ENCODE measurements around the gene IPO13.

Gene IPO13

GRCh38 chr1:43996733-43997115, 50.0 kb downstream of the IPO13 start:
- Histone ChIP-seq H3K27ac (ENCODE audit: insufficient read depth, low read depth, low read length, poor library complexity, severe bottlenecking) (peak overlapping the region; percentile 67), H3K36me3 (ENCODE audit: control insufficient read depth, insufficient read depth, low read length) (peaks cover 11% of the 10 kb centered on the region), H3K27me3 (ENCODE audit: control insufficient read depth, insufficient read depth, low read length, poor library complexity, severe bottlenecking) (peaks cover 5% of the 10 kb centered on the region), H3K4me3 (ENCODE audit: insufficient read depth, low read depth, low read length) (no peak overlapping the region), H3K9me3 (ENCODE audit: control insufficient read depth, low read length) (no peaks in the 10 kb centered on the region), H3K4me1 (ENCODE audit: control insufficient read depth, insufficient read depth, low read length) (peaks cover 17% of the 10 kb centered on the region)
- 87 to 89% methylated on average over 6 of the region's 6 CpGs for WGBS, 2 experiments

GRCh38 chr1:43997295-43997999, 50.7 kb downstream of the IPO13 start:
- Histone ChIP-seq H3K27ac (ENCODE audit: insufficient read depth, low read depth, low read length, poor library complexity, severe bottlenecking) (no peak overlapping the region), H3K4me3 (ENCODE audit: insufficient read depth, low read depth, low read length) (no peak overlapping the region), H3K9me3 (ENCODE audit: control insufficient read depth, low read length) (no peaks in the 10 kb centered on the region), H3K27me3 (ENCODE audit: control insufficient read depth, insufficient read depth, low read length, poor library complexity, severe bottlenecking) (peaks cover 2% of the 10 kb centered on the region), H3K4me1 (ENCODE audit: control insufficient read depth, insufficient read depth, low read length) (peaks cover 17% of the 10 kb centered on the region), H3K36me3 (ENCODE audit: control insufficient read depth, insufficient read depth, low read length) (peaks cover 11% of the 10 kb centered on the region)
- 92 to 93% methylated on average over 22 of the region's 22 CpGs for WGBS, 2 experiments

- H3K4me1 ChIP-seq (ENCODE audit: control insufficient read depth, insufficient read depth, low read length): peaks cover 17% of the 10 kb centered on the region
- H3K36me3 ChIP-seq (ENCODE audit: control insufficient read depth, insufficient read depth, low read length): peaks cover 11% of the 10 kb centered on the region
- whole genome bisulfite sequencing, 2 experiments: 93 to 95% methylated on average over 11 of the region's 11 CpGs
- H3K9me3 ChIP-seq (ENCODE audit: control insufficient read depth, low read length): no peaks in the 10 kb centered on the region
- no peak overlapping the region for H3K27ac ChIP-seq (ENCODE audit: insufficient read depth, low read depth, low read length, poor library complexity, severe bottlenecking)
- H3K4me3 ChIP-seq (ENCODE audit: insufficient read depth, low read depth, low read length): no peak overlapping the region
- no peaks in the 10 kb centered on the region for H3K27me3 ChIP-seq (ENCODE audit: control insufficient read depth, insufficient read depth, low read length, poor library complexity, severe bottlenecking)
Measured at GRCh38 chr1:43998000-43998378, 51.2 kb downstream of the IPO13 start.

DNA sequence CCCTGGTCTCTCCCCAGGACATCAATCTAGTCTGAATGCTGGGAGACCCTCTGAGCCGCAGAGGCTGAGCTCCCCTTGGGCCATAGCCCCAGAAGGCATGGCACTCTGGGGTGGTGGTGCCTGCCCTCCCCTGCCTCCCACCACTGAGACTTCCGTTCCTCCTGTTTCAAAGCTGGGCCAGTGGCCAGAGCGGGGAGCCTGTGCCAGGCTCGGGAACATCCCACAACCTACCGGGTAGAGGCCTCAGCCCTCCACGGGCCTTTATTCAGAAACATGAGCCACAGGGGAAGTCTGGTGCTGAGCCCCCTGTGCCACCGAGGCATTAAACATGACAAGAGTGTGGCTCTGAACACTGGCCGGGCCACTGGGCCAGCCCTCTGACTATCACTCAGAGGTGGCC, 52.7 kb downstream of the IPO13 start:
- H3K4me1 ChIP-seq (ENCODE audit: control insufficient read depth, insufficient read depth, low read length): peaks cover 17% of the 10 kb centered on the region
- H3K27ac ChIP-seq (ENCODE audit: insufficient read depth, low read depth, low read length, poor library complexity, severe bottlenecking): no peak overlapping the region
- H3K9me3 ChIP-seq (ENCODE audit: control insufficient read depth, low read length): no peaks in the 10 kb centered on the region
- peaks cover 11% of the 10 kb centered on the region for H3K36me3 ChIP-seq (ENCODE audit: control insufficient read depth, insufficient read depth, low read length)
- no peaks in the 10 kb centered on the region for H3K27me3 ChIP-seq (ENCODE audit: control insufficient read depth, insufficient read depth, low read length, poor library complexity, severe bottlenecking)
- H3K4me3 ChIP-seq (ENCODE audit: insufficient read depth, low read depth, low read length): no peak overlapping the region
- WGBS, 2 experiments: 94 to 95% methylated on average over 8 of the region's 8 CpGs

GRCh38 chr1:44000122-44000665, 53.4 kb downstream of the IPO13 start:
- no peaks in the 10 kb centered on the region for H3K27me3 ChIP-seq (ENCODE audit: control insufficient read depth, insufficient read depth, low read length, poor library complexity, severe bottlenecking)
- no peak overlapping the region for H3K4me3 ChIP-seq (ENCODE audit: insufficient read depth, low read depth, low read length)
- peaks cover 17% of the 10 kb centered on the region for H3K4me1 ChIP-seq (ENCODE audit: control insufficient read depth, insufficient read depth, low read length)
- H3K27ac ChIP-seq (ENCODE audit: insufficient read depth, low read depth, low read length, poor library complexity, severe bottlenecking): no peak overlapping the region
- WGBS, 2 experiments: 91% methylated on average over 8 of the region's 8 CpGs
- no peaks in the 10 kb centered on the region for H3K9me3 ChIP-seq (ENCODE audit: control insufficient read depth, low read length)
- peaks cover 11% of the 10 kb centered on the region for H3K36me3 ChIP-seq (ENCODE audit: control insufficient read depth, insufficient read depth, low read length)

GRCh38 chr1:44002165-44002564, 55.4 kb downstream of the IPO13 start:
- Histone ChIP-seq H3K4me3 (ENCODE audit: insufficient read depth, low read depth, low read length) (no peak overlapping the region), H3K36me3 (ENCODE audit: control insufficient read depth, insufficient read depth, low read length) (peaks cover 11% of the 10 kb centered on the region), H3K27me3 (ENCODE audit: control insufficient read depth, insufficient read depth, low read length, poor library complexity, severe bottlenecking) (no peaks in the 10 kb centered on the region), H3K9me3 (ENCODE audit: control insufficient read depth, low read length) (no peaks in the 10 kb centered on the region), H3K4me1 (ENCODE audit: control insufficient read depth, insufficient read depth, low read length) (peaks cover 4% of the 10 kb centered on the region), H3K27ac (ENCODE audit: insufficient read depth, low read depth, low read length, poor library complexity, severe bottlenecking) (no peak overlapping the region)
- 93 to 94% methylated on average over 8 of the region's 8 CpGs for WGBS, 2 experiments

DNA sequence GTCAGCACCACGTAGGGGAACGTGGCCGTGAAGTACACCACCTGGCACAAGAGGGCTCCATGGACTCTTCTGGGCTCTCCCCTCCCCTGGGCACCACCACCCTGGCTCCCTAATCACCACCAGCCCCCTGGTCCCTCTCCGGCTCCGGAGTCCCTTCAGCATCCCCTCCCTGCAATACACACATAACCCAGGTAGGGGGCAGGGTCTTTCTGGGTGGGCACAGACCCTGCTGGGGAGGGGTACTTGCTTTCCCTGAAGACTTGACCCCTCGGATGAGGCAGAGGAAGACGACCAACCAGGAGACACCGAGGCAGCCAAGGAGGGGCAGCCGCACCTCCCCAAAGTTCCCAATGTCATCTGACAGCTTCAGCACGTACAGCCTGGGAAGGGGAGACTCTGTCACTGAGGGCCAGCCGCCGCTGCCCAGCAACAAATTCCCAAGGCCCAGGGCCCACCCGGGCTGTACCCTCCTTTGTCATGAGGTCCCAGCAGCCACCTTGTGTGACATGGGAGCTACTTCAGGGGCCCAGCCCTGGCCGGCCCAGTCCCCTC, 55.9 kb downstream of the IPO13 start:
- 90% methylated on average over 14 of the region's 14 CpGs for WGBS, 2 experiments
- Histone ChIP-seq H3K9me3 (ENCODE audit: control insufficient read depth, low read length) (no peaks in the 10 kb centered on the region), H3K27ac (ENCODE audit: insufficient read depth, low read depth, low read length, poor library complexity, severe bottlenecking) (no peak overlapping the region)

DNA sequence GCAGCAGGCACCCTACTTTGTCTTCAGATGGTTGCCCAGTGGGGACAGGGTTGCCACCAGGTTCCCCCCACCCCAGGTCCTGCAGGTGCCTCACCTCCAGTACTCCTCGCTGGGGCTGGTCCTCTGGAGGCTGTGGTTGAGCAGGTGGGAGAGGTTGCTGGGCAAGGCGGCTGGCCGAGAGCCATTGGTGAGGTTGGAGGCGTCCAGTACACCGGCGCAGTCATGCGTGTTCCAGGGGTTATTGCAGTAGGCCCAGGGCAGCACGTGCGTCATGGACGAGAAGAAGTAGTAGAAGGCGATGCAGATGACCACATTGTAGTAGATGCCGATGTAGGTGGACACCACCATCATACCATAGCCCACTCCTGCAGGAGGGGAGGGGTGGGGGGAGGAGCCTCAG, 61.5 kb downstream of the IPO13 start:
- no peaks in the 10 kb centered on the region for H3K9me3 ChIP-seq (ENCODE audit: control insufficient read depth, low read length)
- no peaks in the 10 kb centered on the region for H3K27me3 ChIP-seq (ENCODE audit: control insufficient read depth, insufficient read depth, low read length, poor library complexity, severe bottlenecking)
- WGBS, 2 experiments: 96 to 98% methylated on average over 11 to 12 of the region's 12 CpGs
- H3K27ac ChIP-seq (ENCODE audit: insufficient read depth, low read depth, low read length, poor library complexity, severe bottlenecking): no peak overlapping the region
- no peaks in the 10 kb centered on the region for H3K4me1 ChIP-seq (ENCODE audit: control insufficient read depth, insufficient read depth, low read length)
- H3K4me3 ChIP-seq (ENCODE audit: insufficient read depth, low read depth, low read length): no peak overlapping the region
- H3K36me3 ChIP-seq (ENCODE audit: control insufficient read depth, insufficient read depth, low read length): no peaks in the 10 kb centered on the region

More for the DNA sequence above, 55.9 kb downstream of the IPO13 start:
- no peaks in the 10 kb centered on the region for H3K4me1 ChIP-seq (ENCODE audit: control insufficient read depth, insufficient read depth, low read length)
- H3K4me3 ChIP-seq (ENCODE audit: insufficient read depth, low read depth, low read length): no peak overlapping the region
- H3K27me3 ChIP-seq (ENCODE audit: control insufficient read depth, insufficient read depth, low read length, poor library complexity, severe bottlenecking): no peaks in the 10 kb centered on the region
- H3K36me3 ChIP-seq (ENCODE audit: control insufficient read depth, insufficient read depth, low read length): peaks cover 11% of the 10 kb centered on the region

DNA sequence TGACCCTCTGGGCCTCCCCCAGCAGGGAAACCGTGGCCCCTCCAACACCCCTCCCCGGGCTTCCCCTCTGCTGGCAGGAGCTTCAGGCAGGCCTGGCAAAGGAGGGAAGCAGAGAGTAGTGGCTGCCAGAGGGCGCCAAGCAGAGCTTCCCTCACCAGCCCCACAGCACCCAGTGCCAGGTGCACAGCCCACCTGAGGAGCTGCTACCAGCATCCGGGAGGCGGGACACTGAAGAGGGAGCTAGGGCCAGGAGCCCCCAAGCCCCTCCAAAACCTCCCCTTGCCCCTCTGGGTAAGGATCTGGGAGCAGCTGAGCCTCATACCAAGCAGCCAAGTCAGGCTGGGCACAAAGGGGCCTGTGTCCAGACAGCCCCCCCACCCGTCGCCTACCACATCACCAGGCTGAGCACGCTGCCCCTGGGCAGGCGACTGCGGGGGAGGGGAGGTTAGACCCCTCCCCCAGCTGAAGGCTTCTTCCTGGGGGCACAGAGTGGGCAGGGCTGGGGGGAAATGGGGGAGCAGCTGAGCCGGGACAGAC, 64.3 kb downstream of the IPO13 start:
- H3K27ac ChIP-seq (ENCODE audit: insufficient read depth, low read depth, low read length, poor library complexity, severe bottlenecking): no peak overlapping the region
- 91% methylated on average over 11 of the region's 11 CpGs for WGBS, 2 experiments
- no peaks in the 10 kb centered on the region for H3K9me3 ChIP-seq (ENCODE audit: control insufficient read depth, low read length)
- H3K36me3 ChIP-seq (ENCODE audit: control insufficient read depth, insufficient read depth, low read length): no peaks in the 10 kb centered on the region
- no peak overlapping the region for H3K4me3 ChIP-seq (ENCODE audit: insufficient read depth, low read depth, low read length)
- H3K4me1 ChIP-seq (ENCODE audit: control insufficient read depth, insufficient read depth, low read length): peaks cover 12% of the 10 kb centered on the region
- no peaks in the 10 kb centered on the region for H3K27me3 ChIP-seq (ENCODE audit: control insufficient read depth, insufficient read depth, low read length, poor library complexity, severe bottlenecking)

DNA sequence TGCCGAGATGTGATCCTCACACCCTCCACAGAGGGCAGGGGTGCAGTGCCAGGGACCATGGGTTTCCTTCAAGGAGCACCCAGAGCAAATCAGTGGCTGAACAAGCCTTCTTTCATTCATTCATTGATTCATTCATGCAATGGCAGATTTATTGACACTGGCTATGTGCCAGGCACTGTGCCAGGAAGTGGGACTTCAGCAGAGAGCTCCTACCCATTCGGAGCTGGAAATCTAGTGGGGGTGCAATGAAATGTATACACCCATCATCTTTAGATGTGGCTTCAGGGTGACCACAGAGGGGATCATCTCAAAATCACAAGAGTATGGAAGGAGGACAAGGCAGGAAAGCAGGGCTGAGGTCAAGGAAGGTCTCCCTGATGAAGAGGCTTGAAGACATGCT, 65.7 kb downstream of the IPO13 start:
- WGBS, 2 experiments: 92 to 95% methylated on average over 2 of the region's 2 CpGs
- H3K36me3 ChIP-seq (ENCODE audit: control insufficient read depth, insufficient read depth, low read length): no peaks in the 10 kb centered on the region
- H3K4me1 ChIP-seq (ENCODE audit: control insufficient read depth, insufficient read depth, low read length): peaks cover 26% of the 10 kb centered on the region
- no peak overlapping the region for H3K27ac ChIP-seq (ENCODE audit: insufficient read depth, low read depth, low read length, poor library complexity, severe bottlenecking)
- H3K27me3 ChIP-seq (ENCODE audit: control insufficient read depth, insufficient read depth, low read length, poor library complexity, severe bottlenecking): no peaks in the 10 kb centered on the region
- H3K9me3 ChIP-seq (ENCODE audit: control insufficient read depth, low read length): no peaks in the 10 kb centered on the region
- H3K4me3 ChIP-seq (ENCODE audit: insufficient read depth, low read depth, low read length): no peak overlapping the region

Data from ectodermal cell (in vitro differentiated cells).